ENCODE results near the gene GALNT10. TPM values are rescaled to one million over a fixed set of nuclear protein-coding genes. Genes with fewer than 3 reads are reported as not detected.

The GALNT10 gene
- total RNA-seq, 2 donors from 2014 or later: 21.7 to 27.1 TPM

DNA sequence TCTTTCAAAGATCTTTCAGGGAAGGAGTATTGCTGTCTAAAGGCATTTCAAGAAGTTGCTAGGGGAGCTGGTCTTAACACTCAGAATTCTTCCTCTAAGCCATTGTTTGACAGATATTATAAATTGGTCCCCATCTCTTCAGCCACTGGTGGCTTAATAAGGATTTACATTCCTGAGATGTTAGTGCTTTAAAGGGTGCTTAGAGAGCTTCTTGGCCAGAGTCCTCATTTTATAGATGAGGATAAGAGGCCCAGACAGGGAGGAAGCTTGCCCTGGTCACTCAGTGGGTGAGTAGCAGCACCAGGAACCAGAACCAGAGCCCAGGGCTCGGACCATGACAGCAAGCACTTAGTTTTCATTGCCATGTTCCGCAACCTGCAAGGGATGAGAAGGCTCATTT is 53.2 kb downstream of the GALNT10 start:
- Histone ChIP-seq H3K27me3 (replicated peaks; ENCODE audit: insufficient read depth) (no peaks in the 10 kb centered on the region), H3K27ac (no peak overlapping the region), H3K9me3 (no peaks in the 10 kb centered on the region), H3K4me1 (replicated peaks) (no peaks in the 10 kb centered on the region), H3K36me3 (no peaks in the 10 kb centered on the region), H3K4me3 (no peak overlapping the region)
- 88% methylated on average over 2 of the region's 2 CpGs for WGBS
- TF ChIP-seq, protein P1, sequence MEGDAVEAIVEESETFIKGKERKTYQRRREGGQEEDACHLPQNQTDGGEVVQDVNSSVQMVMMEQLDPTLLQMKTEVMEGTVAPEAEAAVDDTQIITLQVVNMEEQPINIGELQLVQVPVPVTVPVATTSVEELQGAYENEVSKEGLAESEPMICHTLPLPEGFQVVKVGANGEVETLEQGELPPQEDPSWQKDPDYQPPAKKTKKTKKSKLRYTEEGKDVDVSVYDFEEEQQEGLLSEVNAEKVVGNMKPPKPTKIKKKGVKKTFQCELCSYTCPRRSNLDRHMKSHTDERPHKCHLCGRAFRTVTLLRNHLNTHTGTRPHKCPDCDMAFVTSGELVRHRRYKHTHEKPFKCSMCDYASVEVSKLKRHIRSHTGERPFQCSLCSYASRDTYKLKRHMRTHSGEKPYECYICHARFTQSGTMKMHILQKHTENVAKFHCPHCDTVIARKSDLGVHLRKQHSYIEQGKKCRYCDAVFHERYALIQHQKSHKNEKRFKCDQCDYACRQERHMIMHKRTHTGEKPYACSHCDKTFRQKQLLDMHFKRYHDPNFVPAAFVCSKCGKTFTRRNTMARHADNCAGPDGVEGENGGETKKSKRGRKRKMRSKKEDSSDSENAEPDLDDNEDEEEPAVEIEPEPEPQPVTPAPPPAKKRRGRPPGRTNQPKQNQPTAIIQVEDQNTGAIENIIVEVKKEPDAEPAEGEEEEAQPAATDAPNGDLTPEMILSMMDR (IDR thresholded peaks at IDR 0.05): no peak
- TF ChIP-seq POLR2AphosphoS5 (IDR thresholded peaks at IDR 0.05) (no peak), POLR2A (IDR thresholded peaks at IDR 0.05) (no peak)
- intact Hi-C loops (cut with DNase I): no loop called here
- no peak for DNase-seq (ENCODE audit: low spot score)

DNA sequence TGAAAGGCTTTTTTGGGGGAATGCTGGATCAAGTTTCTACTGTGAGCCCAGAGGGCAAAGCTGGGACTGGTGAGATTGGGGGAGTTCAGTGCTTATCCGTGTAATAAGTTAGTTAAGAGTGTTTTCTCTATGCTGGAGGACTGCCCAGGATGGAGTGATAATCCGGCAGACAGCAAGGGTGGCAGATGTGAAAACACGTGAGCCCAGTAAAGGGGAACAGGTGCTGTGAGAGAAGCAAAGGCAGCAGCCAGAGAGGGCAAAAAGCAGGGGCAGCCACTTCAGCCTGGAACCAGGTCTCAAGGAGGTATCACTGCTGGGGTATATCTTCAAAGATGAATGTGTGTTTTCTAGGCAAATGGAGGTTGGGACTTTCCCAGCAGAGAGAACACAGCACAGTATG is 53.9 kb downstream of the GALNT10 start:
- Histone ChIP-seq H3K4me3 (no peak overlapping the region), H3K36me3 (no peaks in the 10 kb centered on the region), H3K4me1 (replicated peaks) (no peaks in the 10 kb centered on the region), H3K9me3 (no peaks in the 10 kb centered on the region), H3K27ac (no peak overlapping the region), H3K27me3 (replicated peaks; ENCODE audit: insufficient read depth) (no peaks in the 10 kb centered on the region)
- no peak for TF ChIP-seq POLR2AphosphoS5 (IDR thresholded peaks at IDR 0.05)
- no peak for TF ChIP-seq POLR2A (IDR thresholded peaks at IDR 0.05)
- TF ChIP-seq, protein P1 (IDR thresholded peaks at IDR 0.05): no peak
- 76% methylated on average over 3 of the region's 3 CpGs for WGBS
- intact Hi-C loops (cut with DNase I): no loop called here
- DNase-seq (ENCODE audit: low spot score): no peak

DNA sequence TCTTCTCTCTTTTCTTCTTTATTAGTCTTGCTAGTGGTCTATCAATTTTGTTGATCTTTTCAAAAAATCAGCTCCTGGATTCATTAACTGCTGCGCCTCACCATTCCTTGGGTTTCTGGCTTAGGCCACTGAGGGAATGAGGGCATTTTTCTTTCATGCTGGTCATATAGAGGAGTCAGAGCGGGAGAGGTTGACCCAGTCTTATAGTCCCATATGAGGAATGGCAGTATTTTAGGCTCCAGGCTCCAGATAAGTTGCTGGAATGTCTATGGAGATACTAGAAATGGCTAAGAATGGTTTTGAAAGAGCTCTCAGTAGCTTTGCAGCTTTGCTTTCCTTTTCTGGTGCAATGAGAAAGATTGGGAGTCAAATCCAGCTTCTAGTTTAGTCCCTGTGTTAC is 58.2 kb downstream of the GALNT10 start:
- TF ChIP-seq, protein P1 (IDR thresholded peaks at IDR 0.05): no peak
- TF ChIP-seq POLR2A (IDR thresholded peaks at IDR 0.05): no peak
- TF ChIP-seq POLR2AphosphoS5 (IDR thresholded peaks at IDR 0.05): no peak
- Histone ChIP-seq H3K27me3 (replicated peaks; ENCODE audit: insufficient read depth) (no peaks in the 10 kb centered on the region), H3K4me3 (no peak overlapping the region), H3K27ac (no peak overlapping the region), H3K4me1 (replicated peaks) (no peaks in the 10 kb centered on the region), H3K9me3 (no peaks in the 10 kb centered on the region), H3K36me3 (no peaks in the 10 kb centered on the region)
- no peak for DNase-seq (ENCODE audit: low spot score)
- intact Hi-C loops (cut with DNase I): no loop called here
- WGBS: 79% methylated on average over 2 of the region's 2 CpGs

DNA sequence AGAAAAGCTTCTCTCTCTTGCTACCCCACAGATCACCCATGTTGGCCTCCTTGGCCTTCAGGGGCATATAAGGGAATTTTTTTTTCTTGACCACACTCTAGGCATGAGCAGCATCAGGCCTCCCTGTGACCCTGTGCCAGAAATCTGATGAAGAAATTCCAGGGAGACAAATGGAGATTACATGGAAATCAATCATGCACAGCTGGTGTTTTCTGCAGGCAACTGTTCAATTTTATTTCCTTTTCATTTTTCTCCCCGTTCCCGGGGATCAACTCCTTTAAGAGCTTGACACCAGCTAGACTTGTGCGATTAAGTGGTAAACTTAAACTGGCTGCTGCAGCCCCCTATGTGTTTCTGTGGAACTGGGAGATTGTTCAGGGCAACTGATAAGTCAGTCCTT is 59.3 kb downstream of the GALNT10 start:
- Histone ChIP-seq H3K9me3 (no peaks in the 10 kb centered on the region), H3K4me3 (no peak overlapping the region), H3K36me3 (no peaks in the 10 kb centered on the region), H3K27ac (no peak overlapping the region), H3K4me1 (replicated peaks) (no peaks in the 10 kb centered on the region), H3K27me3 (replicated peaks; ENCODE audit: insufficient read depth) (no peaks in the 10 kb centered on the region)
- no peak for TF ChIP-seq POLR2AphosphoS5 (IDR thresholded peaks at IDR 0.05)
- TF ChIP-seq, protein P1 (IDR thresholded peaks at IDR 0.05): no peak
- TF ChIP-seq POLR2A (IDR thresholded peaks at IDR 0.05): no peak
- no peak for DNase-seq (ENCODE audit: low spot score)
- WGBS: 89% methylated on average over 3 of the region's 3 CpGs
- intact Hi-C loops (cut with DNase I): no loop called here

DNA sequence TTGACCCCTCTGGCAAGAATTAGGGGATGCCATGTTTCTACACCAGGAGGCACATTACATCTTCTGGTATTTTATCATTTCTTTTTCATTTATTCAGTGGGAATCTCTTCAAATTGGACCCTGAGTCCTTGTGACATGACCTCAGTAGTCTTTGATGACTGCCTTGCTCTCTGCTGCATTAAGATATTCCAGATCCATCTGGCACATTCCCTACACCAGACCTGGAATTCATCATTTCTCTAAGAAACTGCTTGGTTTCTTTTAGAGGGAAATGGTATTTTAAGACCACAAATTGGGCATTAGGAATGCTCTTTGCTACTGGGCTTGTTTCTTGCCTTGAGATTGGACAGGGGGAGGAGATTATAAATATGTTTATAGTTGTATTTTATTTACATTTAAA is 61.0 kb downstream of the GALNT10 start:
- no peak overlapping the region for H3K27ac ChIP-seq
- TF ChIP-seq, protein P1 (IDR thresholded peaks at IDR 0.05): no peak
- no peak for TF ChIP-seq POLR2A (IDR thresholded peaks at IDR 0.05)
- no peak for TF ChIP-seq POLR2AphosphoS5 (IDR thresholded peaks at IDR 0.05)
- intact Hi-C loops (cut with DNase I): no loop called here
- no peak for DNase-seq (ENCODE audit: low spot score)
- no peak overlapping the region for H3K4me3 ChIP-seq
- H3K36me3 ChIP-seq: no peaks in the 10 kb centered on the region
- no peaks in the 10 kb centered on the region for H3K4me1 ChIP-seq (replicated peaks)
- no peaks in the 10 kb centered on the region for H3K9me3 ChIP-seq
- no peaks in the 10 kb centered on the region for H3K27me3 ChIP-seq (replicated peaks; ENCODE audit: insufficient read depth)
